Pancreas (tissue), 10 donors: ENCODE data around the gene CCND3. TPM values are rescaled to one million over a fixed set of nuclear protein-coding genes. Genes with fewer than 3 reads are reported as not detected.

Experiments
- ATAC-seq, 4 donors: fragments of 200-7000 bp; cut with Tn5 transposase; one replicate each; pipeline versions ENCODE4 v1.8.0 to v1.9.1; 2020; ENCODE audit warnings: mild to moderate bottlenecking in 4 of 4, moderate library complexity in 4 of 4
- DNase-seq, 6 donors: peaks; one replicate each; pipeline ENCODE4 v3.0.0-alpha.2; 2020
- FAIRE-seq: peaks from 2 replicates; lab custom pipeline; 2012; peaks lifted over from hg19 to GRCh38; lab: Jason Lieb, UNC
- H3K27ac ChIP-seq, 4 donors: fragments of 200-600 bp; sonication (generic); 1 replicate in 3 of 4; 2 replicates in 1 of 4; pipeline versions ENCODE4 v1.5.0 to v1.8.0; 2020
- H3K27me3 ChIP-seq, 4 donors: fragments of 200-600 bp; one replicate each; pipeline ENCODE4 v1.8.0; 2021
- H3K36me3 ChIP-seq, 3 donors: fragments of 200-600 bp; sonication (generic) in 1 of 3; one replicate each; pipeline versions ENCODE4 v1.5.0 to v1.8.0; 2020 to 2021
- H3K4me1 ChIP-seq, 3 donors: fragments of 200-600 bp; one replicate each; pipeline ENCODE4 v1.8.0; 2021
- H3K4me3 ChIP-seq, 4 donors: fragments of 200-600 bp; sonication (generic) in 2 of 4; one replicate each; pipeline versions ENCODE4 v1.5.0 to v1.8.0; 2020 to 2021
- H3K9me3 ChIP-seq, 4 donors: fragments of 200-600 bp; one replicate each; pipeline ENCODE4 v1.8.0; 2021
- CTCF ChIP-seq, 4 donors: fragments of 200-600 bp; sonication (generic) in 3 of 4; IDR thresholded peaks; one replicate each; pipeline versions ENCODE4 v1.5.0 to v1.8.0; 2021; ENCODE audit warnings: antibody characterized with exemption in 4 of 4
- WGBS, 2 donors: extraction: QIAGEN DNeasy Blood & Tissue Kit; methylation state at CpG; one replicate each; pipeline ENCODE4 v1.1.7; 2013; 5-methylcytosine and 5-hydroxymethylcytosine counted together
- intact Hi-C, 3 donors: fragments of 100-400 bp; cut with DNase I; formaldehyde crosslinking; loops; one replicate each; pipeline versions ENCODE4 v1.11.1 to v1.14.2; 2022
- polyA plus RNA-seq, 2 donors: library from polyadenylated mRNA; stranded (reverse); fragments of 200-250 nt; gene quantifications; one replicate each; pipeline ENCODE4 v1.2.3, GENCODE V29; 2013
- total RNA-seq, 6 donors: library from RNA; stranded (reverse); fragmentation: NEBNext Ultra II Directional in 4 of 6; extraction: Animal tissue kit (Norgen Biotek cat#: 25700) in 4 of 6; gene quantifications; one replicate each; pipeline versions ENCODE4 v1.2.1 to v1.2.4, GENCODE V29; 2021 to 2023
- donor health status: healthy with polysubstance abuse.
- donor health status: DM: no; HTN: no; CAD: no; lungs with moderate emphysema.
- donor health status: DM: no; HTN: no; CAD: no.
- donor health status: control.
- donor health status: control.
- donor health status: Bipolar disorder and iron deficiency.
- donor health status: DM: yes; HTN: yes; CAD: no.
- donor health status: DM: no; HTN: no; CAD: no.
- donor health status: DM: no; HTN: no; CAD: no.
- donor health status: DM: yes; HTN: yes; CAD: no.

Gene CCND3
- total and polyA plus RNA-seq, 8 donors = 14.2 to 56.6 (median 23.1) TPM

DNA sequence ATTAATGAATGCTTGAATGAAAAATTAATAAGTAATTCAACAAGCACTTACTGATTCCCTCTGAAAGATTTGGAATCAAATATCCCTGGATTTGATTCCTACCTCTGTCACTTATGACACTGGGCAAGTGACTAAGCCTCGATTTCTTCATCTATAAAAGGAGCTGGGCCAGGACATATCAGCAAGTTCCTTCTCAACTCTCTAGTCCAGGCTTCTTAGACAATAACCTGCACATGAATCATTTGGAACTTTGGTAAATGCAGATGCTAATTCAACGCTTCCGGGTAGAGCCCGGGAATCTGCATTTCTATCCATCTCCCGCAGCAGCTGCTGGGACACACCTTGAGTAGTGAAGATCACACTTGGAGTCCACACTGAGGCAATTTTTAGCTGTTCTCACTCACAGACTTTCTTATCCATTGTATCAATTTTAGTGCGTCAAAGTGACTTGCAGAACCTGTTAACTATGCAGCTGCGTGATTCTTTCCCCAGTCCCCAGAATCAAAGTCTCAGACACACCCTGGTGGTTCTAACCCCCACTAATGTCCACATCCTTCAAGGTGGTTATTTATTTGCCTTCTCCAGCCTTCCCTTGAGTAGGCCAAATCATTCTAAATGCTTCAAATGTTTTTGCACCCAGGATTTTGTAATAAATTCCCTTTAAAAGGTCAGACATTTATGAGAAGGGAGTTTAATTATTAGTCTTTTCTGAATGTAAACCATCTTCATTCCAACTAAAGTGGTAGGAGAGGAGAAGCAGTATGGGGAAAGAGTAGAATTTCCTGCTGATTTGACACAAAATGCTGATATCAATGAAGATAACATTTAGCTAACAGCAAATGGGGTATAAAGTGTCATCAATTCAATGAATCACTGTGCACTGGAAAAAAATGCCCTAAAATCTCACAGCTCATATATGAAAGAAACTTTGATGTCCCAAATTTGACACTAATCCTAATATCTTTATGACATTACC is 26.0 kb upstream of the CCND3 start:
- WGBS, 2 donors = 79 to 82% methylated on average over 7 of the region's 7 CpGs
- intact Hi-C loops = no loop called here
- ATAC-seq = no peak
- Histone ChIP-seq H3K4me3 (no peak overlapping the region), H3K27ac (no peak overlapping the region), H3K4me1 (no peaks in the 10 kb centered on the region), H3K9me3 (no peaks in the 10 kb centered on the region), H3K36me3 (no peaks in the 10 kb centered on the region), H3K27me3 (no peaks in the 10 kb centered on the region)
- no peak for TF ChIP-seq CTCF (IDR thresholded peaks at IDR 0.05)
- FAIRE-seq = no peak
- no peak for DNase-seq

DNA sequence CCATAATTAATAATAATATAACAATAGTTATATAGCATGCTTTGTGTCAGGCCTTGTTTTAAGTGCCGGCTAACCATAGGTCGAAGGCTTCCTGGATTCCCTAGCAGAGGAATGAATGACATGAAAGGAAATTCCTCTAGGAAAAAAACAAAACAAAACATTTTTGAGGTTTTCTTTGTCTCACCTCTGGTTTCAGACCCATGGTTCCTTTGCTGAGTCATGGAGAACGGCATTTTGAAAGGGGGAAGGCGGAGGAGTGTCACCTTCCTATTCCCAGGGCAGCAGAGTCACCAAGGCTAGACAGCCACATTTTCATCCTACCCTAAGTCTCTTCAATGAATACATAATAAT is 25.3 kb upstream of the CCND3 start:
- FAIRE-seq = no peak
- no peaks in the 10 kb centered on the region for H3K9me3 ChIP-seq
- H3K36me3 ChIP-seq = no peaks in the 10 kb centered on the region
- no peaks in the 10 kb centered on the region for H3K4me1 ChIP-seq
- TF ChIP-seq CTCF (IDR thresholded peaks at IDR 0.05) = no peak
- no peaks in the 10 kb centered on the region for H3K27me3 ChIP-seq
- no peak overlapping the region for H3K4me3 ChIP-seq
- WGBS, 2 donors = 84 to 88% methylated on average over 4 of the region's 4 CpGs
- no peak for ATAC-seq
- no peak overlapping the region for H3K27ac ChIP-seq
- intact Hi-C loops = no loop called here
- DNase-seq = no peak

DNA sequence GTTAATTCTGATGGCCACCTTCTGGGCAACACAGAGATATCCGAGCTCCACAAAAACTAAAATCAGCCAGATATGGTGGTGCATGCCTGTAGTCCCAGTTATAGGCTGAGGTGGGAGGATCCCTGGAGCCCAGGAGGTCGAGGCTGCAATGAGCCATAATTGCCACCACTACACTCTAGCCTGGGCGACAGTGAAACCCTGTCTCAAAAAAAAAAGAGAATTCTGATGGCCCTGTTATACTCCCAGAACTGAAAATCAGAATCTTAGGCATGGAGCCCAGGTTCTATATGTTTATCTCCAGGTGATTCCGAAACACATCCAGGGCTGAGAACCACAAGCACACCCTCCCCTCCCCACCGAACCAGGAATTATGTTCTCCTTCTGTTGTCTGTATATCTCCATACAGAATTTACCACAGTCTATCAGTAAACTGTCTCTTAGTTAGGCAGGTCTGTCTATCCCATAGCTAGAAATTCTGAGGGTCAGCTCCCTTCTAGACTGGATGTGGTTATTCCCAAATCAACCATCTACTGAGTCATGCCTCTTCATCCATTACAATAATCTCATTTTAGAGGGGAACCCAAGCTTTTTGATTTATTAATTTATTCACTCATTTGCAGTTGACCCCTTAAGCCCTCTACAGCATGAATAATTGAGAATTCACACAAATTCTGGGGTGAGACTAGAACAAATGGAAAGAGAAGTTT is 24.8 kb upstream of the CCND3 start:
- ATAC-seq (no peak), DNase-seq (no peak), FAIRE-seq (no peak)
- intact Hi-C loops = no loop called here
- WGBS, 2 donors = 65 to 66% methylated on average over 5 of the region's 5 CpGs
- no peak overlapping the region for H3K4me3 ChIP-seq
- no peaks in the 10 kb centered on the region for H3K36me3 ChIP-seq
- no peaks in the 10 kb centered on the region for H3K27me3 ChIP-seq
- TF ChIP-seq CTCF (IDR thresholded peaks at IDR 0.05) = no peak
- H3K27ac ChIP-seq = no peak overlapping the region
- H3K9me3 ChIP-seq = no peaks in the 10 kb centered on the region
- no peaks in the 10 kb centered on the region for H3K4me1 ChIP-seq

GRCh38 chr6:41965429-41966213 is 24.0 kb upstream of the CCND3 start:
- intact Hi-C loops = no loop called here
- no peaks in the 10 kb centered on the region for H3K9me3 ChIP-seq
- no peak overlapping the region for H3K4me3 ChIP-seq
- ATAC-seq (no peak), DNase-seq (peak in 1 of 6 donors; percentile 14), FAIRE-seq (no peak)
- WGBS, 2 donors = 65 to 75% methylated on average over 11 of the region's 11 CpGs
- no peaks in the 10 kb centered on the region for H3K4me1 ChIP-seq
- no peaks in the 10 kb centered on the region for H3K27me3 ChIP-seq
- no peak for TF ChIP-seq CTCF (IDR thresholded peaks at IDR 0.05)
- no peak overlapping the region for H3K27ac ChIP-seq
- H3K36me3 ChIP-seq = no peaks in the 10 kb centered on the region
